GM18526 (cell line): ENCODE results near the gene EEF1AKMT2.

ENCODE experiments used
- POLR2A ChIP-seq: IDR thresholded peaks from 3 replicates; pipeline ENCODE4 v1.6.1; 2011; ENCODE audit not compliant: insufficient read length; ENCODE audit errors: extremely low read depth

The EEF1AKMT2 gene

DNA sequence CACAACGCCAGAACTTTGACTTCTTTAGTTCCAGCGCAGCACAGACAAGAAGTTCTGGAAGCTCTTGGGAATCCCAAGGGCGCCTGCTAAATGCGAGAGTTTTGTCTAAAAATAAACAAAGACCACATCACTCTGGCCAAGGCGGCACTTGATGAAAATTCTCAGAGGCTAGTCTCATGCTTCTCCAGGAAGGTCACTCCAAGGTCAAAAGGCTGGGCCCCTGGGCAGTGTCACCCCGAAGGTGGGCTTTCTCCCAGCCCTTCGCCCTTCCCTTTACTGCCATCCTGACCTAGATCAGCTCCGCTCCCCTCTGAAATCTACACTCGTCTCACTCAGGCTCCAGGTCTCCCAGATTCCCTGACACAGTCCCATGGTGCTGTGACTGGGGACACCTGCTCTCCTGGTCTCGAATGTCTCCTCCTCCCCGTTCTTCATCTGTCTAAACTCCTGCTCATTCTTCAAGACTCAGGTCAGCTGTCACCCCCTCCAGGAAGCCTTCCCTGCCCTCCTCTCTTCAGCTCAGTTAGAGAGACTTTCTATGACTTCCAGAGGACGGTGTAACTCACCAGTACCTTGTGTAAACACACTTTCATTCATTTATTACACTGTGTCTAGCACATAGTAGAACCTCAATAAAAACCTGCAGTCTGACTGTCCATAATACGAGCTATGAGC, 58.0 kb downstream of the EEF1AKMT2 start:
- no peak for TF ChIP-seq POLR2A

DNA sequence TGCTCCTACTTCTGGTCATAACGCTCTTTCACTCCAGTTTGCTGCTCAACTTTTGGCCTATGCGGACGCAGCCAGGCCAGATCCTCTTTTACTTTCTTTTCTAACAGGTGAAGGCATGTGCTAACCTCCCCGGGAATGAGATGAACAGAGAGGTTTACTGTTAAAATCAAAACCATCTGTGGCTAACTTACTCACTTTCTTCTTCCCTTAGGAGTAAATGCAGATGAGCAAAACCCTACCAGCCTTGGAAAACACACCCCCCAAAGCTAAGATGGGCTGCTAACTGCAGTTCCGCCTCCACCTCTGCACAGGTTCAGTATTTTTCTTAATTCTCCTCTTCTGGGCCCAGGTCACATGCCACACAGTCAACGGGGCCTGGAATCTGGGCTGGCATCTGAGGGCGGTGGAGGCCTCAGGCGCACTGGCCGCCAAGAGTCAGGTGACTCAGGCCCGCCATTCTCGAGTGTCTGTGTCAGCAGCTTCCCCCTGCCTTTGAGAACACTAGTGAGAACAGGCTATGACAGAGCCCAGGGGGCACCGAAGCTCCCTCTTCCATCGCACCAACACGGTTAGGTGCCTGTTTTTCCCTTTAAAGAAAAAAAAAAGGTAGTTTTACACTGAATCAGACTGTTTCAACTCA, 58.6 kb downstream of the EEF1AKMT2 start:
- peak; percentile 20 for TF ChIP-seq POLR2A

DNA sequence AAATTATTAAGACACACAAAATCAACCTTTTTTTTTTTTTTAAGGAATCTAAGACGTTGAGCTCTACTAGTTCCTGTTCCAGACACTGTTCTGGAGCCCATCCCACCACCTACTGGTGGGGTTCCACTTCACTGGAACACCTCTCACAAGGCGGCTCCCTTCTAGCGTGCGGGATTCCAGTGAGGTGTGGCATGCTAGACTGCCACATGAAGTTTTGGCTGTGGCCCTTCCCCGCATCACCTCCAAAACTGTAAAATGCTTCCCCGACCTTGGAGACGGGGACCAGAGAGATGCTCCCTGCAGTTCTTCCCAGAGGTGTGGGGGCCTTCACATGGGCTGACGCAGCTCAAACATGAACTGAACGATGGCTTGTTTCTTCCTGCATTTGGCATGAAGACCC, 60.1 kb downstream of the EEF1AKMT2 start:
- TF ChIP-seq POLR2A, result no peak

DNA sequence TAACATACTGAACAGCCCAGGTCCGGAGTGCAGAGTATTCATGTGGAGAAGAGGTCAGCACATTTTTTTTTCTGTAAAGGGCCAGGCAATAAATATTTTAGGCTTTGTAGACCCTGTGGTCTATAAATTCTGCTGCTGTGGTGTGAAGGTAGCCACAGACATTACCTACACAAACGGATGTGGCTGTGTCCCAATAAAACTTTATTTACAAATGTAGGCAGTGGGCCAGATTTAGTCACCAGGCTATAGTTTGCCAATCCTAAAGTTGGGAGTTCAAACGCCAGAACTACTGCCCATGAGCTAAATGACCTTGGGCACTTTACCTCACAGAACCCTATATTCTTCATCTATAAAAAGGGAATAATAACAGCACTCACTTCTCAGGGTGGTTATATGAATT, 60.9 kb downstream of the EEF1AKMT2 start:
- no peak for TF ChIP-seq POLR2A

DNA sequence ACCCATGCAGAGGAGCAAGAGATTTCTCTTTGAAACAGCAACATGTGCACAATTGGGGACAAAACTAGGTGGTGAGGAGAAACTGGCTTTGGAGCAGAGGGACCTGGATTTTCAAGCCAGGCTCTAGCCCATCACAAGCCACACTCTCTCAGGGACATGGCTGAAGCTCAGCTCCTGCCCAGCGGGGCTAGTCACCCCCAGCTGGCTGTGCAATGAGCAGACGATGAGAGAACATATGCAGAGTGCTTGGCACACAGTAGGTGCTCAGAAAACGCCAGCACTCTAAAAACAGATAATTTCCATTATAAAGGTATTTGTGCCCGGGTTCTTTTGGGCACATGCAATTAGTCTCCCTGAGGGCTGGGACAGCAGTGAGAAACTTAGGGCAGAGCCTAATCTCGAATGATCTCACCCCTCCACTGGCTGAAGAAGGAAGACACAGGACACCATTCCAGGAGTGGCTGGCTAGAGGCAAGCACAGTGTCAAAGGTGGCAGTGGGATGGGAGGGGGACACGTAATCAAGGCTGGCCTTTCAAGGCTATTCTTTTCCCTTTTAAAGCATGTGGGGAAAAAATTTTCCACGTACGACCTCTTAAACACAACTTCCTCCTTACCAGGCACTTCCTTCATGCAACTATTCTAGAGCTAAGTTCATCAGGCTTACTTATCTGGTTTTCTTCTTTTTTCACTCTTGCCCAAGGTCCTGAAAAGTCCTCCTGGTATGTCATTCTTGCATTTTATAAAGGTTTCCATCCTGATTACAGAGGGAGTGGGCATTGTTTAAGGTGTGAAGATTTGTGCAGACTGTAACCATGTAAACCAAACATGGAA, 62.6 kb downstream of the EEF1AKMT2 start:
- no peak for TF ChIP-seq POLR2A

DNA sequence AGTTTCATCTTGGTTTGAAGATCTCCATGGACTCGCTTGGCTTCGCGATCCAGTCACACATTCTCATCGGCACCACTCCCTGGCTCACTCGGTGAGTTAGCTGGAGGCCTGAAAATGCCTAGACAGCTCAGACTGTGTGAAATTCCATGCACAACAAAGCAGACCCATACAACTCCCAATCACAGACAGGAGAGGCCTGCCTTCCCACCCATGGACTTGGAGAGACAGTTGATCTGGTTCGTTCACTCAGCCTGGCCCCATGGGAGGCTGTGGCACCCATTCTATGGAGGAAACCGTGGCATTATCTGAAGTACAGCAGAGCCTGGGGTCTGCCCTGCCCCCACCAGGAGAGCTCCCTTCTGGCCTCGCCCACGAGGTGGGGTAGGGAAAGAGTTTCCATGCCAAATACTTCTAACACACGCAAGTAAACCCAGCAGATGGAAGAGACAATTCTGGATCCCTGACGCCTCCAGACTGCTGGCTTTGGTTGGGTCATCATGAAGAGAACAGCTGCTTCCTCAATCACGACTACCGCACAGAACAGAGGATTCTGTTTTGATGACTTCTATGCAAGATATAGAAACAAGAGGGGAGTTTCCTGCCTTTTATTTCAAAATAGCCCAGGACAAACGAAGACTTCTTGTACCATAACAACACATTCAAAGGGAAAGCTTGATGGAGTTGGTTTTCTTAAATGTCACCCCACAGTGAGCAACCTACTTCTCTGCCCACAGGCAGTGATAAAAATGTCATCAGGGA, 63.4 kb downstream of the EEF1AKMT2 start:
- TF ChIP-seq POLR2A, result no peak

DNA sequence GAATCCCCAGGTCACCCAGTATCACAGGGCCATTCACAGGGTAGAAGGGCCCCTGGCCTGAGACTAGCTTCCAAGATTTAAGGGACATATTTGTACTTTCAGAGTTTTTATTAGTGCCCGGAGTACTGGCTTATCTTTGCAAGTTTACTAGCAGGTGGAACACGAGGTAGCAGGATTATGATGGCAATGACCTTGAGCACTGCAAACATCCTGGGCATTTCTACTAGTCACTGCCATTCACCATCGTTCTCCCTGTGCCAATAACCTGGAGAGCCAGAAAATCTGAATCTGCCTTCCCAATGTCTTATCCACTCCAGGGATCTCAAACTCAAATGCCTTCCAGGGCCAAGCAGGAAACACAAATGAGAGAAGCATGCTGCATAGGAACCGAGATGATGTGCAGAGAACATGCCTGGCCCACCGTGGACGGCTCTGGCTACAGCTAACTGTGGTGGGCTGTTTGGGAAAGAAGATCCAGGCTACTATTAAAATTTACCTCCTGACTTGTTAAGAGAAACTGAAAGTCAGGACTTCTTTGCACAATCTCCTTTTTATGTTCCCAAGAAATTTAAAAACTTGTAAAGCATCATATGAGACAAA, 64.2 kb downstream of the EEF1AKMT2 start:
- no peak for TF ChIP-seq POLR2A

DNA sequence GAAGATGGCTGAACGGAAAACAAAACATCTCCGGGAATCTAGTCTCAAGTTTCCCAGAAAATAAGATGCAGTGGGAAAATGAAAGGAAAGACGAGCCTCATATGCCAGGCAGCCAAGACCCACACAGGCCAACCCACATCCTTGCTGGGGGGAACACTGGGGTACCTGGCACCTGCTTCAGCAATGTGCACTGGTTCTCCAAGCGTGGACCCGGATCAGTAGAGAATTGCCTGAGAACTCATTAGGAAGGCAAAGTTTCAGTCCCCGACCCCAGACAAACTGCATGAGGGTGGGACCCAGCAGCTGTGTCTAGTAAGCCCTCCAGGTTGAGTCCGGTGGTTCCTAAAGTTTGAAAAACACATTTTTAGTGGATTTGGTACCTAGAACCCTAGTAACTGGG, 65.9 kb downstream of the EEF1AKMT2 start:
- no peak for TF ChIP-seq POLR2A

DNA sequence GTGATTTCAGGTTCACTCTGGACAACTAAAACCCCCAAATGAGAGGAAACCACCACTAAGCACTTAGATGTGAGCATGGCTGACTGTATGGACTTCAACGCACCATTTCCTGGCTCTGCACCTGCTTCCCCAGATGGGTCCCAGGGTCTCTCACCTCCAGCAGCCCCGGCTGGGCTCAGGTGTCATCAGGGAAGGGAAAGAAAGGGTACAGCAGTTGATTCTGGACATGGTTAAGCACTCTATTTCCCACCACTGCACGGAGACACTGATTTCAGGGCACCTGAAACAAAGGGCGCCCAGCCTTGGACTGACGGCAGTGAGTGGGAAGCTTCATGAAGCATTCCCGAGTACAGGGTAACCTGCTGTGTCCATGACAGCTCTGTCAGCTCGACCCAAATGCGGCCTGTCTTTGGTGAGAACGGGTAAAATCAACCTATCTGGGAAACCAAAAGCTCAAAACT, 66.5 kb downstream of the EEF1AKMT2 start:
- TF ChIP-seq POLR2A, result no peak

DNA sequence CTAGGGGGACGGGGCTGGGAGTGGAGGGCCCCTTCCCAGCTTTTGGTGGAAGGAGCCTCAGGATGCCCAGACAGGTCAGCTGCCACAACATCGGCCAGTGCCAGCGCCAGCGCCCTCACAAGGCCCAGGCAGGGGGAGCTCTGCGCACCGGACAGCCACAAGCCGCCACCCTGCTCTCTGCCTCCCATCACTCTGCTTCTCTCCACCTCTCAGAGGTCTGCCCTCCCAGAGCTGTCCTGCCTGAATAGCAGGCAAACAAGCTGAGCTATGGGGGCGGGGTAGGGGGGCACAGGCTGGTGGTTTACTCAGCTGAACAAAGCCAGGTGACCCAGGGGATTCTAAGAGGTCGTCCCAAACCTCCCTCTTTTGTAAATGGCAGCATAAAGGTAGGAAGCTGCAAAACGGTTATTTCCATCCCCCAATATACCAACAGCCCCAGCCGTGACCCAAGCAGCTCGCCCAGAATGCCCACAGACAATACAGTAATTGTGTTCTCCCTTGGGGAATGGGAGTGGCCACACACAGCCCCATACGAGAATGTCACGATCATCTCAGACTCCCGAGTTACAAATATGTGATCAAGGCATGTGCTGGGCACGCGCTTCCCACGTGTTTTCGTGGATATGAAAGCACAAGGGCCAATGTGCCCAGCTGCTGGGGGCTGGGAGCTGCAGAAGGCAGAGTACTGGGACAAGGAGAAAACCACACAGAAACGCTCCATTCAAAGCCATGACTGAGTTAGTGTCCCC, 67.2 kb downstream of the EEF1AKMT2 start:
- no peak for TF ChIP-seq POLR2A

DNA sequence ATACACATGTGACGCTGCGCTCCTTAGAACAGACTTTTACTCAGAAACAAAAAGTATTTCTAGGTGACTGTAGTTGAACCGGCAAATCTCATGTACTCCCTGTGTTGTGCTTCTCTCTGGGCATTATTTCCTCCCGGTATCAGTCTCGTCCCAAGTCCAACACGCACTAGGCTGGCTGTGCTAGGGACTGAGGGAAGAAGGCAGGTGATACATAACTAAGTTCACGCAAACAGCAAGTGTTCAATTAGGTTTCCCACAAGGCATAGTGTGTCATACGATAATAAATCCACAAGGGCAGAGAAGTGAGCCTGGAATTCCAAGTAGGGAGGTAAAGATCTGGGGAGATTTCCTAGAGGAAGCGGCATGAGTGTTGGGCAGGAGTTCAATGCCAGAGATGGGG, 67.9 kb downstream of the EEF1AKMT2 start:
- no peak for TF ChIP-seq POLR2A

DNA sequence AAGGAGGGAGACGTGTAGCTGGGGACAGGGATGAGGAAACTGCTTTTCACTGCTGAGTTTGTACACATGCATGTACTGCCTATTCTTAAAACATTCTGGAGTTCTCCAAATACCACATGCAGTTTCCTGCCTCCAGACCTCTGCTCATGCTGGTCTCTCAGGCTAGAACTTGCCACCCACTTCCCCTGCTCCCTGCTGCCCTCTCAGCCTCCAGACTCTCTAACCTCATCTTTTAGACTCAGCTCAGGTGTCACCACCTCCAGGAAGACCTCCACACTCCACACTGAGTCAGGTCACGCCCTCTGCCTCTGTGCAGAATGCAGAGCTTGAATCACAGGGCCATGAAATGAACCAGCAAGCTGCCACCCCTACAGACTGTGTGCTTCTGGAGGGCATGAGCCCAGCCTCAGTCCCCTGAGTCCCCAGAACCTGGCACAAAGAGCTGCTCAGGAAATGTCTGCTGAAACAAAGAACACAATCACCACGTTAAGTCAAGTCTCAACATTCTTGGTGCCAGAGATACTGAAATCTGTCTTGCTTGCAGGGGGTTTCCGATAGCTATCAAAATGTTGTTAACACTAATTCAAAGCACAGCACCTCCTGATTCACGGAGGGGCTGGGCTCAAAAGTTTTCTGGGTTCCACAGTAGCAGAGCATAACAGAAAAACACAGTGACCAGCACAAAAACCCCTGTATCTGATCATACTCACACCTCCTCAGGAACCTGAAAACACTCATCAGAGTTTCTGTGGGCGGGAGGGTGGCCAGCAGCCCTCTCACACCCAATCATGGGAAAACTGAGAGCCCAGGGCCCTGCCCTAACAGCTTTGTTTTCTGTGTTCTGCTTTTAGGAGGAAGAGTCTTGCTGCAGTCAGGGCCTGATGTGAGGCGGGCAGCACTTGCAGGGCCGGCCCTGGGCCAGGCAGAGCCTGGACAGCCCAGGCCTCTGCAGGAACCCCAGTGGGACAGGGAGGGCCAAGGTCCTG, 68.6 kb downstream of the EEF1AKMT2 start:
- peak; percentile 49 for TF ChIP-seq POLR2A
